OCI-LY7 (cell line): ENCODE measurements around the gene GOSR1.

Experiments
- EZH2phosphoT487 ChIP-seq: fragments of 200-600 bp; sonication (generic); IDR thresholded peaks from 2 replicates; pipeline ENCODE4 v1.6.1; 2018; ENCODE audit warnings: low read depth, borderline replicate concordance, mild to moderate bottlenecking, mixed run types, antibody characterized with exemption, low read length, moderate library complexity, mixed read lengths
- TF ChIP-seq, protein P1 (sequence below): fragments of 200-600 bp; sonication (generic); conservative IDR thresholded peaks from 2 replicates; pipeline ENCODE4 v1.5.1; 2014; ENCODE audit warnings: mild to moderate bottlenecking, antibody characterized with exemption, low read length, moderate library complexity, mixed read lengths

DNA sequence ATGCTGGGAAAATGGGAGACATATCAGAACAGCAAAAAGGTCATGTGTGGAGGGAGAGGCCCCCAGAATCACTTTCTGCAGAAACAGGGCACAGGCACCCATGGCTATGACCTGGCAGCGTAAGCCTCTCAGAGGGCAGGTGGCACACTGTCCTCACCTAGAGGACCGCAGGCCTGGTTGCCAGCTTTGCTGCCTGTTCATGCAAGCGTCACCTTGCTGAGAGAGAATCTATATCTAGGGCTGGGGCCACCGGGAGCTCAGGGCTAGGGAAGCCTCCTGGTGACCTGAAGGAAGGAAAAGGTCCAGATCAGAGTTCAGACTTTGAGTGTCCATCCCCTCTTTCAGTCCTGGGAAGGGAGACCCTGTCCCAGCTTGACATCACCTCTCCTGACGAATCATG, 78.7 kb downstream of the GOSR1 start:
- no peak for TF ChIP-seq EZH2phosphoT487
- TF ChIP-seq, protein P1, sequence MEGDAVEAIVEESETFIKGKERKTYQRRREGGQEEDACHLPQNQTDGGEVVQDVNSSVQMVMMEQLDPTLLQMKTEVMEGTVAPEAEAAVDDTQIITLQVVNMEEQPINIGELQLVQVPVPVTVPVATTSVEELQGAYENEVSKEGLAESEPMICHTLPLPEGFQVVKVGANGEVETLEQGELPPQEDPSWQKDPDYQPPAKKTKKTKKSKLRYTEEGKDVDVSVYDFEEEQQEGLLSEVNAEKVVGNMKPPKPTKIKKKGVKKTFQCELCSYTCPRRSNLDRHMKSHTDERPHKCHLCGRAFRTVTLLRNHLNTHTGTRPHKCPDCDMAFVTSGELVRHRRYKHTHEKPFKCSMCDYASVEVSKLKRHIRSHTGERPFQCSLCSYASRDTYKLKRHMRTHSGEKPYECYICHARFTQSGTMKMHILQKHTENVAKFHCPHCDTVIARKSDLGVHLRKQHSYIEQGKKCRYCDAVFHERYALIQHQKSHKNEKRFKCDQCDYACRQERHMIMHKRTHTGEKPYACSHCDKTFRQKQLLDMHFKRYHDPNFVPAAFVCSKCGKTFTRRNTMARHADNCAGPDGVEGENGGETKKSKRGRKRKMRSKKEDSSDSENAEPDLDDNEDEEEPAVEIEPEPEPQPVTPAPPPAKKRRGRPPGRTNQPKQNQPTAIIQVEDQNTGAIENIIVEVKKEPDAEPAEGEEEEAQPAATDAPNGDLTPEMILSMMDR: no peak
